ENCODE measurements around the gene GNG3. TPM values are rescaled to one million over a fixed set of nuclear protein-coding genes. Genes with fewer than 3 reads are reported as not detected.
"Not testable (repeated sequence)": the region's sequence is repeated elsewhere in the genome, so short reads cannot be mapped to it uniquely, and the experiment has no call there.

Gene GNG3
- total RNA-seq, 1 experiment from 2014 or later = not detected

DNA sequence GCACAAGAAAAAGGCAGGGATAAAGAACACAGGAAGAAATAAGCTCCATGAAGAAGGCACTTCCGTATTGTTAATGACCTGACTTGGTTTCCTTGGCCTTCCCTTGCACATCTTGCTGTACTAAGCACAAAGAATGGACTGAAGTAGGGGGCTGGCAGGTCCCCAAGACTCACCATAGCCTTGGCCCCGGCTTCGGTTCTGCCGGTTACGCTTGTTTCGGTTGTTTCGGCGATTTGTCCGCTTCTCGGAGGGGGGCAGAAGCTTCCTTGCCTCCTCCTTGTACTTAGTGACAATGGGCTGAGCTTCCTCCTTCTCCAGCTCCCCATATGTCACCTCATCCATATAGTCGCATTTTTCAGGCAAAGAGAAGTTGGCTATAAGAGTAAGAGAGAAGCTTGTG lies 9.3 kb downstream of the GNG3 start:
- no peak for DNase-seq (ENCODE audit: low spot score)

- no peak for DNase-seq (ENCODE audit: low spot score)
Measured at GRCh38 chr11:62719302-62719978, 12.0 kb downstream of the GNG3 start.

DNA sequence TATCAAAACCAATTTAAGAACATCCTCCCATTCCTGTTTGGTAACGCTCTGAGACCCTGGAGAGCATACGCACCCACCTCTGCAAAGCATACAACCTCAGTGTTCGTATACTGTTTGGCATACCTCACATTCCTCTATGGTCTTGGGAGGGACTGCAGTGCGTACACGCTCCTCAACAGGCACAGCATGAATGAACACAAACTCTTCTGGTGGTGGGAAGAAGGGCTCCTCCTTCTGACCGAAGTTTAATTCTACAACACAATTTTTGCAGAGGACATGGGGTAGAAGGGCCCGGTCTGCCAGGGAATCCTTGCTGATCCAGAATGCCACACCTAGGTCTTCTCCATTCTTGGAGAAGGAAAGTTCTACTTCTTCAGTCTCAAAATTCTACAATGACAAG lies 14.5 kb downstream of the GNG3 start:
- no peak for DNase-seq (ENCODE audit: low spot score)

- no peak for DNase-seq (ENCODE audit: low spot score)
Measured at GRCh38 chr11:62724171-62724570, 16.7 kb downstream of the GNG3 start.

DNA sequence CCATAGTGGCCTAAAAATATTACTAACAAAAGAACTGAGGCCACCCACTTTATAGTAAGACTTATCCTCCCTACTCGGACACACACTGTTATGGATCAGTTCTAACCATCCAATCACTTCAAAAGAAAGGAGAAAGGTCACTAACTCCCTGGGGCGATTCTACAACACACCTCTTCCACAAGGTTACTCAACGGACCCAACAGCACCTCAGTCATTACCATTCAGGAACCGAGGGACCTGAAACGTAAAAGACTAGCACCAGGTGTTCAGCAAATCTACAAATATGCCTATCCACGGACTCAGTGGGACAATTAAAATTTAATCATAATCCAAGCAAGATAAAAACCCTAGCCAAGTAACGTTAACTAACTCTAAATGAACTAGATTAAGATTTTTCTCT lies 18.2 kb downstream of the GNG3 start:
- peak; percentile 59 for DNase-seq (ENCODE audit: low spot score)

DNA sequence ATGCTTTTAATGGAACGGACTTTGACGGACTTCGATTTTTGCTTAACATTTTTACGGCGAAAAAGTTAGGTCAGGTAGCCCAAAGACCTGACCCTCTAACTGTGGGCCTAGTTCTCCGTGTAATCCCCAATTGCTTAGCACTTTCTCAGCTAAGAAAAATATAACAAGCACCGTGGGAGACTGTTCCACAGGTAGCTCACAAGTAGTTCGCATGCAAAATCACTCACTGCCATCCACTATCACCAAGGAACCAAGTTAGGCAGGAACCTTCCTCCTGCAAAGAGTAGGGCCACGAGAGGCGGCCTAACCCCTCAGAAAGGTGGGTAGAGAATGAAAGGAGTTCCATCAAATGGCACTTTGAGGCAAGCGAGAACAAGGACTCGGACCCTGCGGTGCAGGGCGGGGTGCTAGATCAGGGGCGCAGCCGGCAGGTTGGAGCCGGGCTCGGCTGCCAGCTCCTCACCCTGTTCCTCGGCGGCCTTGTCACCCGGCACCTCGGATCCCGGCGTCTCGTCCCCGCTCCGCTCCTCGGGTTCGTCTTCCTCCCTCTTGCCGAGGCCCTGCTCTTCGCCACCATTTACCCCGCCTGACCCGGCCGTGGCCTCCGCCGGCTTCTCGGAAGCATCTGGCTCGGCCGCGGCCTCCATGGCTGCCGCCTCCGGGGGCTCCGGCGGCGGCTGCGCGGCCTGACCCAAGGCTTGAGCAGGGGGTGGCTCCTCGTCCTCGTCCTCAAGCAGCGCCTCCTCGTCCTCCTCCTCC lies 18.9 kb downstream of the GNG3 start:
- DNase-seq (ENCODE audit: low spot score) = peak; percentile 39

DNA sequence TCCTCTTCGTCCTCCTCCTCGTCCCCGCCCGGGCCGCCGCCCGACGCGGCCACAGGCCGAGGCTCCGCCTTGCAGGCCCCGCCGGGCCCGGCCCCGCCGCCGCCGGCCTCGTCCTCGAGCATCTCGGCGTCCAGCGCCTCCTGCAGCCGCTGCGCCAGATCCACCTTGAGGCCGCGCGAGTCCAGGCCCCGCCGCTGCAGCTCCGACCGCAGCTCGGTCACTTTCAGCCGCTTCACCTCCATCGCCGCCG lies 19.4 kb downstream of the GNG3 start:
- DNase-seq (ENCODE audit: low spot score) = no peak

DNA sequence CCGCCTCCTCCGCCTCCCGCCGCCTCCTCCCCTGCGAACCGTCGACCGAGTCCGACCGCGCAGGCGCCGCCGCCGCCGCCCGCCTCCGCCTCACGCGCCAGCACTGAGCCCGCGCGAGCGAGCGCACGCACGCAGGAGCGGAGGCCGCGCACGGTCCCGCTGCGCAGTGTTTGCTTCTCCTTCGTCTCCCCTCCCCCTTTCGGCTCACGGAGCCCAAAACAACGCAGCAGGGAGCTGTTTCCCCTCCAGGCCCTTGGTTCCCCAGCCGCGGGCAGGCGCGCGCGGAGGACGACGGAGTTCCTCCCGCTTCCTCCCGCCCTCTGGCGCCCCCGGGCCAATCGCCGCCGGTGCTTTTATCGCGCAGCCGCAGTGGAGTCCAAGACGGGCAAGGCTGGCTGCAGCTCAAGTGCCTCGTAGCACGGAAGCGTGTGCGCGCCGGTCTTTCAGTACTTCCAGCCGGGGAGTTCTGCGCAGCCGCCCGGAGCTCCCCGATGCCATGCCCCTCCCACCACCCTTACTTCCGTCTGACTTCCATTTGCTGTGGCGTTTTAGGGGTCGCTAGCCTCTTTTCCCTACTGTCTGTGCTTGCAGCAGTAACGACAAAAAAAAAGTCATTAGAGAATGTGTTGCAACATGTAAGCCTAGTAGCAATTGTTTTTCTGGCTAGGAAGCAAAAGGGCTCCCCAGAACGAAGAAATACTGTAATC lies 19.8 kb downstream of the GNG3 start, which contains the start of gene HNRNPUL2:
Gene HNRNPUL2 (minus strand): TSS at position 293 of the 707 bp plus-strand sequence. CDS start 301 bp downstream, outside the sequence.
- peak; percentile 100 for DNase-seq (ENCODE audit: low spot score)

DNA sequence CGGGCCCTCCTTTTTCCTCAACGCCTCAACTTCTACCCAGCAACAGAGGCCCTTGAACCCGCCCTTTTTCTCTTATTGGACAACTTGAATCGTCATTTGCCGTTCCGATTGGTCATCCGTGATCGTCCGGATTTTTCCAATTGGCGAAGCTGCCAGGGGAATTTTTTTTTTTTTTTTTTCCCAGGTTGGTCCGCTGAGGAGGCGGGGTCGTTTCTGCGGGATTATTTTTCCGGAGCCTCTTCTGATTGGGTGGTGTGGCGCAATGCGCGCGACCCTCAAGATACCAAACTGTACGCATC lies 20.3 kb downstream of the GNG3 start:
- DNase-seq (ENCODE audit: low spot score) = peak; percentile 100

- DNase-seq (ENCODE audit: low spot score) = peak; percentile 95
Measured at GRCh38 chr11:62728171-62728988, 20.9 kb downstream of the GNG3 start, which contains the start of gene TTC9C. TSS of gene TTC9C (plus strand) at chr11:62728486. CDS start at chr11:62728849, 363 bp downstream.

GRCh38 chr11:62730076-62730475 lies 22.6 kb downstream of the GNG3 start:
- not testable (repeated sequence) for DNase-seq (ENCODE audit: low spot score)

DNA sequence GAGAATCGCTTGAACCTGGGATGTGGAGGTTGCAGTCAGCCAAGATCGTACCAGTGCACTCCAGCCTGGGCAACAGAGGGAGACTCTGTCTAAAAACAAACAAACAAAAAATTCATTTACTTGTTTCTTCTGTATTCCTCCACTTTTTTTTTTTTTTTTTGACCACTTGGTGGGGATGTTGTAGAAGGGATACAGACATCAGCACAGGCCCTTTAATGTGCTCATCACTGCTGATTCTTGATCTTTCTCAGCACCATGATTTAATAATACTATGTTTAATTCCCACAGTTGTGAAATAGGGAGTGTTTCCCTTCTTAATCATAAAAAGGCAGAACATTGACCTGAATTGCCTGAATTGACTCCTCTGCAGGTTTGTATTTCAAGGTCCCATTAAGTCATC lies 25.4 kb downstream of the GNG3 start:
- DNase-seq (ENCODE audit: low spot score) = peak; percentile 30

DNA sequence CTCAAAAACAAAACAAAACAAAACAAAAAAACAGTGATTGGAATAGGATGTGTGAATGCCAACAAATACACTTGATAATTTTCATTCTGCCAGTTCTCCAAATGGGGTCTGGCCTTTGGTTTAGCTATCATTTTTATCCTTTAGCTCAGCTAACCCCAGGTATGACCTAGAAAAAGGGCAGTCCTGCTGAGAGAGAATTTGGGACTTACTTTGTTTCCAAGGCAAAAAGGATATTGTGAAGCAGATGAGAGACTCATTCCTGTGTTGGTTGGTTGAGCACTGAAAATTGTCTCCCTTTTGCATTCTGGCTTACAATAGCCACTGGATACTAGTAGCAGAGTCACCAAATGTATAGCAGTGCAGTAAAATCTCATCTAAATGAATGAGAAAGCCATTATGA lies 29.7 kb downstream of the GNG3 start:
- no peak for DNase-seq (ENCODE audit: low spot score)

- no peak for DNase-seq (ENCODE audit: low spot score)
Measured at GRCh38 chr11:62747475-62748160, 40.1 kb downstream of the GNG3 start.

GRCh38 chr11:62749931-62750330 lies 42.5 kb downstream of the GNG3 start:
- DNase-seq (ENCODE audit: low spot score) = not testable (repeated sequence)

DNA sequence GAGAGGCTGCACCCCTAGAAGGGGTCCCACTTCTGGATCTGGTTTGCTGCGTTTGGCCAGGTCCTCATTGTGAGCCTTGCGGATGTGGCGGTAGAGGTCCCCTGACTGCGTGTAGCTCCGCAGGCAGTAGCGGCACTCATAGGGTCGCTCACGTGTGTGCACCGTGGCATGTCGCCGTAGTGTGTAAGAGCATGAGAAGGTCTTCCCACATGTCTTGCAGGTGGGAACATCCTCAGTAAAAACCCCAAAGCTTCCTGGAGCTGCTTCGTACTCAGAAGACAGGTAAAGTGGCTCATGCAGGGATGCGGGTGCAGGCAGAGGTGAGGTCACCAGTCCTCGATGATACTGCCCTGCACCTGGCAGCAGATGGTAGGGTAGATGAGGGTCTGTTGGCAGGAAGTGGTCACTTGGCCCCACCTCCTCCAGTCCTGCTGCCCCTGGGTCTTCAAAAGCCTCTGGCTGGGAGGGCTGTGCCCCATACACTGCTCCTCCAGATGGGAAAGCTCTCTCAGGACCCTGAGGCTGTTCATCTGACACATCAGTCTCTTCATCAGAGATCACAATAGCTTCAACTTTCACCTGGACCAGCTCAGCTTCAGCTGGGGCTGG lies 44.8 kb downstream of the GNG3 start:
- DNase-seq (ENCODE audit: low spot score) = no peak

DNA sequence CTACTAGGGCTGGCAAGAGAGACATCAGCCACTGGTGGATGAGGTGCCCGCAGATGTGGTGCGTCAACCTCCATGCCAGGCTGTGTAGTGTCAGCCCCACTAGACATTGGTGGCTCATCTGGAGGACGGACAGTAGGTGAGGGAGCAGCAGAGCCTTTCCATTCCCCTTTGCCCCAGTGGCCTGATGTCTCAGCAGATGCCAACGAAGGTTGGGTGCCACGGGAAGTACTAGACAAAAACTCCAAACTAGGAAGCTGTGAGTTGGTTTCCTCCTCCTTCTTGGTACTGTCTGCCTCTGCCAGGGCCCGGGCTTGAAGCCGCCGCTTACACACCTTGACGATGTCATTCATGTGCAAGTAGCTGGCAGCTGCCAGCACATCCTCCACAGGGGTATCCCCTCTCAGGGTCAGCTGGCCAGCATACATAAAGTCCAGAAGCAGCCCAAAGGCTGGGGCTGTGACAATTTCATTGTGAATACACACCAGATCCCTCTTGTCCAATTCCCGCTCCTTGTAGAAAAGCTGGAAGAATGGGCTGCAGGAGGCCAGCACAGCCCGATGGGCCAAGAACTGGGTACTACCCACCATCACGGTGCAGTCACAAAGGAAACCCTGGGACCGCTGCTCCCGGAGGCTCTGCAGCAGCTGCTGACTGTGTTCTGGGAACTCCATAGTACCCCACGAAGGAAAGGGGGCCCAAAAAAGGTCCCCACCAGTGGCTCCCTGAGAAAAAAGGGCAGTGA lies 45.7 kb downstream of the GNG3 start:
- no peak for DNase-seq (ENCODE audit: low spot score)

DNA sequence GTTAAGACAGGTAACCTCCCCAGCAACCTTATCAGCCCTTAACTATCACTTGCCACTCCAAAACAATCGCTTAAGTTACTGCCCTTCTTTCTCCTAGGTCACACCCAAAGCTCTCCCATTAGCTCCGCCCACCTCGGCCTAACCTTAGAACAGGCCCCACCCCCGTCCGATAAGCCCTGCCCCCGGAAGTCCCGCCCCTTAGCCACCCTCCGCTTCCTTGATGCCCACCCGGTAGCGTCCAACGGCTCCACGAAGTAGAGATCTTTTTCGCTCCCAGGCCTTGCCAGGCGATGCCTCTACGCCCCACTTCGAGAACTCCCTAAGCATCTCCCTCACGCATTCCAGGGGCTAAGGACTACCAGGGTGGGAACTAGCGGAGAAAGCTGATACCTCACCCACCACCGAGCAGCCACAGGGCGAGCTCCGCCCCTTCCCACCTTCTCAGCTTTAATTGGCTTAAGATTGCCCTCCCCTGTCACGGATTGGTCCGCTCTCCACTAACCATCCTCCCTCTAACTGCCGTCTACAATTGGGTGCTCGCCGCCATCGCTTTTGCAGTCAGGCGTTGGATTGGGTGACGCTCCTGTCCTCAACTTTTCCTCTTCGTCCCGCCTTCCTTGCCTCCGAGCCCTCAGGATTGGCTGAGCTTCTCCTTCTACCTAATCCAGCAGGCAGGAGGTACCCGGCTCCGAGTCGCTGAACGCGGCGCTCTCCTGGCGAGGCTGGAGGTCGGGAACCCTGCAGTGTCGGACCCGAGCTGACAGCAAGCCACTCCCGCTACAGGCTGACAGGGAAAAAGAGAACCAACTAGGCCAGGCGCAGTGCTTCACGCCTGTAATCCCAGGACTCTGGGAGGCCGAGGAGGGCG lies 46.5 kb downstream of the GNG3 start, which contains the start of gene ZBTB3:
Gene ZBTB3 (minus strand): TSS at position 425 of the 868 bp plus-strand sequence. CDS start 496 bp downstream, outside the sequence.
- DNase-seq (ENCODE audit: low spot score) = peak; percentile 100

- DNase-seq (ENCODE audit: low spot score) = no peak
Measured at GRCh38 chr11:62755086-62755615, 47.7 kb downstream of the GNG3 start.
